Measurements from ENCODE around the gene MAPRE2. TPM values are rescaled to one million over a fixed set of nuclear protein-coding genes. Genes with fewer than 3 reads are reported as not detected.

The MAPRE2 gene
- total RNA-seq, 1 experiment from 2014 or later, result 9.1 TPM

GRCh38 chr18:35029103-35029502 lies 12.1 kb upstream of the MAPRE2 start:
- intact Hi-C loops (cut with micrococcal nuclease; ENCODE audit: unreplicated experiment), result no loop called here
- TF ChIP-seq CTCF (conservative IDR thresholded peaks at IDR 0.05), result no peak
- no peak for TF ChIP-seq EZH2 (IDR thresholded peaks at IDR 0.05; ENCODE audit: low read depth)
- no TSS peak for BruUV-seq (replicated peaks)
- H2AFZ ChIP-seq, result no peak overlapping the region
- H3K27me3 ChIP-seq (ENCODE audit: insufficient read depth, low read depth), result no peaks in the 10 kb centered on the region
- no peaks in the 10 kb centered on the region for H3K9me2 ChIP-seq (ENCODE audit: insufficient read depth)
- no peaks in the 10 kb centered on the region for H3K4me1 ChIP-seq (replicated peaks; ENCODE audit: insufficient read depth)
- H3K9me3 ChIP-seq (ENCODE audit: insufficient read depth, low read depth), result no peaks in the 10 kb centered on the region
- H3K4me3 ChIP-seq, result no peak overlapping the region
- H4K20me1 ChIP-seq (ENCODE audit: insufficient read depth), result no peaks in the 10 kb centered on the region
- ChIA-PET POLR2A (ENCODE audit: unreplicated experiment) (no interaction called here), CTCF (interaction anchor here (0.6 kb wide), 2 partner anchors 20 to 444 kb away, joined by 3 read pairs; no protein-coding TSS in a partner anchor)
- no peaks in the 10 kb centered on the region for H3F3A ChIP-seq (ENCODE audit: insufficient read depth, low read depth)
- no peak for DNase-seq
- H3K27ac ChIP-seq, result no peak overlapping the region
- no peaks in the 10 kb centered on the region for H3K79me2 ChIP-seq (ENCODE audit: low read depth)
- no peak overlapping the region for H3K4me2 ChIP-seq
- no peaks in the 10 kb centered on the region for H3K36me3 ChIP-seq (ENCODE audit: low read depth)

GRCh38 chr18:35029770-35030169 lies 11.4 kb upstream of the MAPRE2 start:
- H2AFZ ChIP-seq, result no peak overlapping the region
- no peak overlapping the region for H3K4me3 ChIP-seq
- no peak overlapping the region for H3K4me2 ChIP-seq
- intact Hi-C loops (cut with micrococcal nuclease; ENCODE audit: unreplicated experiment), result no loop called here
- no peaks in the 10 kb centered on the region for H3F3A ChIP-seq (ENCODE audit: insufficient read depth, low read depth)
- no TSS peak for BruUV-seq (replicated peaks)
- no peaks in the 10 kb centered on the region for H3K9me3 ChIP-seq (ENCODE audit: insufficient read depth, low read depth)
- TF ChIP-seq CTCF (conservative IDR thresholded peaks at IDR 0.05) (no peak), EZH2 (IDR thresholded peaks at IDR 0.05; ENCODE audit: low read depth) (no peak)
- H3K27me3 ChIP-seq (ENCODE audit: insufficient read depth, low read depth), result no peaks in the 10 kb centered on the region
- H3K4me1 ChIP-seq (replicated peaks; ENCODE audit: insufficient read depth), result no peaks in the 10 kb centered on the region
- CTCF ChIA-PET, result interaction anchor here (0.6 kb wide), 2 partner anchors 21 to 443 kb away, joined by 3 read pairs; no protein-coding TSS in a partner anchor
- POLR2A ChIA-PET (ENCODE audit: unreplicated experiment), result no interaction called here
- no peaks in the 10 kb centered on the region for H3K79me2 ChIP-seq (ENCODE audit: low read depth)
- H3K36me3 ChIP-seq (ENCODE audit: low read depth), result no peaks in the 10 kb centered on the region
- no peak overlapping the region for H3K27ac ChIP-seq
- DNase-seq, result no peak
- H3K9me2 ChIP-seq (ENCODE audit: insufficient read depth), result no peaks in the 10 kb centered on the region
- H4K20me1 ChIP-seq (ENCODE audit: insufficient read depth), result no peaks in the 10 kb centered on the region

GRCh38 chr18:35030277-35030989 lies 10.8 kb upstream of the MAPRE2 start:
- no peak for DNase-seq
- H3K27me3 ChIP-seq (ENCODE audit: insufficient read depth, low read depth), result no peaks in the 10 kb centered on the region
- no peak overlapping the region for H3K4me2 ChIP-seq
- no peaks in the 10 kb centered on the region for H3K36me3 ChIP-seq (ENCODE audit: low read depth)
- H3K27ac ChIP-seq, result no peak overlapping the region
- ChIA-PET POLR2A (ENCODE audit: unreplicated experiment) (no interaction called here), CTCF (no interaction called here)
- no peaks in the 10 kb centered on the region for H3K9me3 ChIP-seq (ENCODE audit: insufficient read depth, low read depth)
- TF ChIP-seq EZH2 (IDR thresholded peaks at IDR 0.05; ENCODE audit: low read depth), result no peak
- H2AFZ ChIP-seq, result no peak overlapping the region
- no peaks in the 10 kb centered on the region for H3K79me2 ChIP-seq (ENCODE audit: low read depth)
- no peak overlapping the region for H3K4me3 ChIP-seq
- intact Hi-C loops (cut with micrococcal nuclease; ENCODE audit: unreplicated experiment), result no loop called here
- H3K9me2 ChIP-seq (ENCODE audit: insufficient read depth), result no peaks in the 10 kb centered on the region
- no peaks in the 10 kb centered on the region for H3F3A ChIP-seq (ENCODE audit: insufficient read depth, low read depth)
- no TSS peak for BruUV-seq (replicated peaks)
- no peaks in the 10 kb centered on the region for H3K4me1 ChIP-seq (replicated peaks; ENCODE audit: insufficient read depth)
- H4K20me1 ChIP-seq (ENCODE audit: insufficient read depth), result no peaks in the 10 kb centered on the region

- ChIA-PET CTCF (no interaction called here), POLR2A (ENCODE audit: unreplicated experiment) (no interaction called here)
- no peak overlapping the region for H3K4me2 ChIP-seq
- no peak overlapping the region for H2AFZ ChIP-seq
- no peaks in the 10 kb centered on the region for H3K36me3 ChIP-seq (ENCODE audit: low read depth)
- no peak for DNase-seq
- H3K4me3 ChIP-seq, result no peak overlapping the region
- intact Hi-C loops (cut with micrococcal nuclease; ENCODE audit: unreplicated experiment), result no loop called here
- no peaks in the 10 kb centered on the region for H3K9me2 ChIP-seq (ENCODE audit: insufficient read depth)
- no peaks in the 10 kb centered on the region for H4K20me1 ChIP-seq (ENCODE audit: insufficient read depth)
- H3K27me3 ChIP-seq (ENCODE audit: insufficient read depth, low read depth), result no peaks in the 10 kb centered on the region
- no peaks in the 10 kb centered on the region for H3F3A ChIP-seq (ENCODE audit: insufficient read depth, low read depth)
- TF ChIP-seq CTCF (conservative IDR thresholded peaks at IDR 0.05) (no peak), EZH2 (IDR thresholded peaks at IDR 0.05; ENCODE audit: low read depth) (no peak)
- H3K4me1 ChIP-seq (replicated peaks; ENCODE audit: insufficient read depth), result no peaks in the 10 kb centered on the region
- H3K27ac ChIP-seq, result no peak overlapping the region
- BruUV-seq (replicated peaks), result no TSS peak
- H3K9me3 ChIP-seq (ENCODE audit: insufficient read depth, low read depth), result no peaks in the 10 kb centered on the region
- H3K79me2 ChIP-seq (ENCODE audit: low read depth), result no peaks in the 10 kb centered on the region
Observed at GRCh38 chr18:35032113-35032512, 9.1 kb upstream of the MAPRE2 start.

Data from PC-9 (cell line).